Cardiac fibroblast (primary cell): ENCODE results near the gene CD177.
"Not testable (repeated sequence)": the region's sequence is repeated elsewhere in the genome, so short reads cannot be mapped to it uniquely, and the experiment has no call there.

Experiments
- DNase-seq, 2 donors: peaks; one replicate each; pipeline versions ENCODE4 v3.0.0 to v3.0.0-alpha.2; 2010; ENCODE audit warnings: low read depth in 2 of 2
- H3K4me3 ChIP-seq, 2 donors: replicated peaks in 1 of 2; 1 replicate in 1 of 2; 2 replicates in 1 of 2; pipeline ENCODE4 v1.5.1; 2011; ENCODE audit warnings: low read depth in 2 of 2, low read length in 2 of 2, mild to moderate bottlenecking in 2 of 2, moderate library complexity in 1 of 2
- TF ChIP-seq, protein P1 (sequence below): IDR thresholded peaks from one replicate; pipeline ENCODE4 v1.5.1; 2011; ENCODE audit warnings: low read depth, mild to moderate bottlenecking, low read length, inconsistent platforms

The CD177 gene

DNA sequence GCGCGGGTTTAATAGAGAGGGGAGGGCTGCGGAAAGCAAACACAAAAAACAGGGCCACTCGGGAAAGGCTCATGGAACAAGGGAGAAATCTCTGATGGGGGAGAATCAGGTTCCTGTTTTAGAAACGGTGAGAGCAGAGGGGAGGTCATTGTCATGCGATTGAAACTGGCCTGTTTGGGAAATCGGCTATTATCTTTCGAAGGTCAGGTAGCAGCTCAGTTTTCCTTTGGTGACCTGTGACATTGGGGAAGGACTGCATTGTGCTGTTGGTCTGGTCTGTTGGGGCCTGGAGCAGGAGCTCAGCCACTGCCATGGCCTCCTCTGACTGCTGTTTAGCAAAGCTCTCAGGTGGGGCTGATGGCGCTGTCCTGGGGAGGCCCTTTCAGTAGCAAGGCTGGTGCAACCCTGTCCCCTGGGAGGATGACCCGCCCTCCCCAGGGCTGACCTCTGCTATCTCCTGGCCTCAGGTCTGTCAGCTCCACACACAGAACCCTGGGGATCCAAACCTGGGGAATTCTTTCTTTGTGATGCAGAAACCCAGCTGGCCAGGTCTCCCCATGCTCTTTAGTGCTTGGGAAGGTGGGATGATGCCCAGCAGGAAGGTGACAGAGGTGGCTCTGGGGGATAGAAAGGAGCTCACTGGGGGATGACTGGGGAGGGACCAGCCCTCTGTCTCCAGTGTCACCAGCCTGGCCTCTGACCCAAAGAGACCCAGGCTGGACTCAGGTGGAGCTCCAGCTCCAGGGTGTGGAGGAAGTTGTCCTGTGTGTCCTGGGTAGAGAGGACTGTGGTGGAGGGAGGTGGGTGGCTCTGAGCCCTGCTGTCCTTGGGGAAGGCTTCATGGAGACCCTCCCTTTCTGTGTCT is 21.2 kb upstream of the CD177 start:
- DNase-seq: no peak
- TF ChIP-seq, protein P1, sequence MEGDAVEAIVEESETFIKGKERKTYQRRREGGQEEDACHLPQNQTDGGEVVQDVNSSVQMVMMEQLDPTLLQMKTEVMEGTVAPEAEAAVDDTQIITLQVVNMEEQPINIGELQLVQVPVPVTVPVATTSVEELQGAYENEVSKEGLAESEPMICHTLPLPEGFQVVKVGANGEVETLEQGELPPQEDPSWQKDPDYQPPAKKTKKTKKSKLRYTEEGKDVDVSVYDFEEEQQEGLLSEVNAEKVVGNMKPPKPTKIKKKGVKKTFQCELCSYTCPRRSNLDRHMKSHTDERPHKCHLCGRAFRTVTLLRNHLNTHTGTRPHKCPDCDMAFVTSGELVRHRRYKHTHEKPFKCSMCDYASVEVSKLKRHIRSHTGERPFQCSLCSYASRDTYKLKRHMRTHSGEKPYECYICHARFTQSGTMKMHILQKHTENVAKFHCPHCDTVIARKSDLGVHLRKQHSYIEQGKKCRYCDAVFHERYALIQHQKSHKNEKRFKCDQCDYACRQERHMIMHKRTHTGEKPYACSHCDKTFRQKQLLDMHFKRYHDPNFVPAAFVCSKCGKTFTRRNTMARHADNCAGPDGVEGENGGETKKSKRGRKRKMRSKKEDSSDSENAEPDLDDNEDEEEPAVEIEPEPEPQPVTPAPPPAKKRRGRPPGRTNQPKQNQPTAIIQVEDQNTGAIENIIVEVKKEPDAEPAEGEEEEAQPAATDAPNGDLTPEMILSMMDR: no peak

DNA sequence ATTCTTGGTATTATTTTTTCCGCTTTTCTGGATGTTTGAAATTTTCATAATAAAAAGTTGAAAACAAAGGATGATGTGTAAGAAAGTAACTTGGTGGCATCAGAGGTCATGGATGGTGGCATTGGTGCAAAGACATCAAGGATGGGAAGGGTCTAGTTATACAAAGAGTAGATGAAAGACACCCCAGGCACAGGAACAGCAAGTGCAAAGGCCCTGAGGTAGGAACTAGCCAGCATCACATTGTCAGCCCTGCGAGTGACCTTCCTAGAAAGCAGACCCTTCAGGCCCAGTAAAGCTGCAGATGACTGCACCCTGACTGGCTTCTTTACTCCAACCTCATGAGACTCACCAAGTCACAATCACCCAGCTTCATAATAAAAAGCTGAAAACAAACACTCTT is 17.0 kb upstream of the CD177 start:
- DNase-seq, H3K4me3 ChIP-seq: not testable (repeated sequence)

More for the DNA sequence above, 21.2 kb upstream of the CD177 start:
- no peak overlapping the region for H3K4me3 ChIP-seq

DNA sequence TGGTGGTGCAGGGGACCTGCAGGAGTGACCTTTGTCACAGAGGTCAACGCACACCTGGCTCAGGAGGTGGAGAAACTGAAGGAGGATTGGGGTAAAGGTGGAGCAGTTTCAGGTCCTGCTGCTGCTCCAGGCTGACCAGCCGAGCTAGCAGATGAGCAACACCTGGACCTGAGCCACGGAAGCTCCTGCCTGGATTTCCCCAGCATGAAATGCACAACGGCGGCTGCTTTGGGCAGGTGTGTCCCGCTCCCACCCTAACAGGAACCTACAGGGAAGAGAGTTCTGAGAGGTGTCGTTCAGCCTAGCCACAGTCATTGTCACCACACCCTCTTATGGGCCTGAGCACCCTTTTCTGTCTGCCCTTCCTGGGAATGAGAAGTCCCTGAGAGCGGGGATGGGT is 15.7 kb upstream of the CD177 start:
- DNase-seq: no peak
- TF ChIP-seq, protein P1: no peak
- H3K4me3 ChIP-seq: no peak overlapping the region

DNA sequence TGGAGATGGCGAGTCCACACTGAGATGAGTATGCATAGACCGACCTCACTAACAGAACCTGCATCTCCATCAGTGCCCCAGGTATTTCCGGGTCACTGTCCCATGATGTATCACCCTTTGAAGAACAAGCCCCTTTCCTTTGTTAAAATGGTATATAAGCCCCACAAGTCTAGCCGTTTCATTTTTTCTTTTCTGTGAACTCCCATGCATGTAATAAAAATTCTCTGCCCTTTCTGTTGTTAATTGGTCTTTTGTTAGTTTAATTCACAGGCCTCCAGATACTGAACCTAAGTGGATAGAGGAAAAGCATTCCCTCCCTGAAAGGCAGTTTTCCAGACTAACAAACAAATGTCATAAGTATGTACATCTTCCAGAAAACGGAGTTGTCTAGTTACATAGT is 15.0 kb upstream of the CD177 start:
- TF ChIP-seq, protein P1: no peak
- H3K4me3 ChIP-seq: no peak overlapping the region
- no peak for DNase-seq

DNA sequence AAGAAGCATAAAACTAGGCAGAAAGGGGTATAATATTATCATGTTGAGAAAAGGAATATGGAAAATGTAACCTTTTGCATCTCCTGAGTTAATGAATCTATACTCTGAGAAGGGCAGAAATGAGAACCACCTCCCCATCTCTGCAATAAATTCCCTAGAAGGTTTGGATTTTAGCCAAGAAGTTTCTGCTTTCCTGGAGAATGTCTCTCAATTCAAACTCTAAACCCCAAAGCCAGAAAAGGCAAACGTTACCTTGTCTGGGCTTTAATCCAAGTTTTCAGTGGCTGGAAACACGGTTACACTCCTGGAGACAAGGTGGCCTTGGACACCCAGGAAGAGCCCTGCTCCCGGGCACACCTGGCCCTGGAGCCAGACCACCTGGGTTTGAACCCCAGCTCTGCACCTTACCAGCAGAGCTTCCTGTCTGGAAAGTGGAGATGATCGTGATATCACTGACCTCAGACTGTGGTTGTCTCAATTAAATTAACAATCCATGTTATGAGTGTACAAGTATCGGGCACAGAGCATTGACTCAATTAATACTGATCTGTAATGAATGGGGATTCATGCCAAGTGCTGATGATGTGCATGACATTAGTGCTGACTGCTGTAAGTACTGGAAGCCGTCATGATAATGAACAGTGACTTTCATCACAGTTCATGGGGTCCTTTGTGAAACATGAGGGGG is 14.1 kb upstream of the CD177 start:
- DNase-seq, H3K4me3 ChIP-seq: not testable (repeated sequence)

DNA sequence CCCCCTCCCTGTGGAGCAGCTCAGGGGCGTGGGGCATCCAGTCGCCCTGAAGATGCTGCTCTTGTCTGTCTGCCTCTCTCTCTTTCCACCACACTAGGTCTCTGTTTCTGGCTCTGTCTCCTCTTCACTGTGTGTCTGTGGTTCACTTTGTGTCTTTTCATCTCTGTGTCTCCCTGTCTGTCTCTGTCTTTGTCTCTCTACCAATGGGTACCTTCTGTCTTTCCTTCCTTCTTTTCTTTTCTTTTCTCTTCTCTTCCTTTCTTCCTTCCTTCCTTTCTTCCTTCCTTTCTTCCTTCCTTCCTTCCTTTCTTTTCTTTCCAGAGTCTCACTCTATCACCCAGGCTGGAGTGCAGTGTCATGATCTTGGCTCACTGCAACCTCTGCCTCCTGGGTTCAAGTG is 13.4 kb upstream of the CD177 start:
- not testable (repeated sequence) for H3K4me3 ChIP-seq, DNase-seq

DNA sequence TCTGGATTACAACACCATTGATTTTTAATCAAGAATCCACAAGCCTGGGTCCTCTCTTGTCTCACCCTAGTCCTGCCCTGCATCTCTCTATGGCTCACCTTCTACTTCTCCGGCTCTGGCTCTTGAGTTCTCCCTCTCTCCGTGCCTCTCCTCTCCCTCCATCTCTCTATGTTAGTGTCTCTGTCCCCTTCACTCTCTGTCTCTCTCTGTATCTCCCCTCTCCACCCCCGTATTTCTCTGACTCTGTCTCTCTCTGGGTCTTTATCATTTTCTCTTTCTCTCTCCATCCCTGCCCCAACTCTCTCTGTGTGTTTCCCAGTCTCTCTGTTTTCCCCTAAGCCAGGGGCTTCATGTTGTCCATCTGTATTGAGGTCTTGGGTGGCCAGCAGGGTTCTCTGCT is 12.4 kb upstream of the CD177 start:
- H3K4me3 ChIP-seq, DNase-seq: not testable (repeated sequence)

DNA sequence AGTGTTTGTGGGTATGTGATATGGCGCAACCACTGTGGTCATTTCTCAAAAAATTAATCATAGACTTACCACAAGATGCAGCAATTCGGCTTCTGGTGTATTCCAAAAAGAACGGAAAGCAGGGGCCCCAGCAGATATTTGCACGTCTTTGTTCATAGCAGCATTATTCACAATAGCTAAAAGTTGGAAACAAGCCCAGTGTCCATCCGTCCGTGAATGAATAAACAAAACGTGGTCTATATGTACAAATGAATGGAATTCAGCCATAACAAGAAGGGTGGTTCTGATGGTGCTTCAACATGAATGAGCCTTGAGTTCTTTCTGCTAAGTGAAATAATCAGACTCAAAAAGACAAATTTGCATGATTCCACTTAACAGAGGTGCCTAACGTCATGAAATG is 11.4 kb upstream of the CD177 start:
- peak in 1 of 2 donors; percentile 86 for DNase-seq
- not testable (repeated sequence) for H3K4me3 ChIP-seq

DNA sequence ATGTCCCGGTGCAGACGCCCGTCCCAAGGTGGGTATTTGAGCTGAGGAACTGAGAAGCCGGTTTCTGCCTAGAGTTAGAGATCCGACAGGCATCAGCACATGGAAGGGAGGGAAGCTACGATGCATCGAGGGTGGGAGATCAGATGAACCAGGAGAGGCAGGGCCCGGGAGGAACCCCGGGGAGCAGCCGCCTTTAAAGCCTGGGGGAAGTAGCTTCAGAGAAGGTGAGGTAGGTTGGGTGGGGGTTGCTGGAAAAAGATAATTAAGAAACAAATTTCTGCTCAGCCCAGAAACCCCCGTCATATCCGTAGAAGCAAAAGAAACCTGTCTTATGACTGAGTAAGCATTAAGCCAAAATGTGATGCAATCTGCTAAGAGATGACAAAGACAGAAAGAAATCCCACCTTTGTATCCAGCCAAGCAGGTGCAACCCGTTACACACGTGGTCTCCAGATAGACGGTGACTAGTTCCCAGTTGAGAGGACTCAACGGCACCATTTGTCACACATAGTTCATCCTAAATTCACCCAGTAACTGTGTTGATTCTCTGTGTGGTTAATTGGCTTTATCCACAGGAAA is 9.1 kb upstream of the CD177 start:
- peak in 1 of 2 donors; percentile 29 for DNase-seq
- not testable (repeated sequence) for H3K4me3 ChIP-seq

DNA sequence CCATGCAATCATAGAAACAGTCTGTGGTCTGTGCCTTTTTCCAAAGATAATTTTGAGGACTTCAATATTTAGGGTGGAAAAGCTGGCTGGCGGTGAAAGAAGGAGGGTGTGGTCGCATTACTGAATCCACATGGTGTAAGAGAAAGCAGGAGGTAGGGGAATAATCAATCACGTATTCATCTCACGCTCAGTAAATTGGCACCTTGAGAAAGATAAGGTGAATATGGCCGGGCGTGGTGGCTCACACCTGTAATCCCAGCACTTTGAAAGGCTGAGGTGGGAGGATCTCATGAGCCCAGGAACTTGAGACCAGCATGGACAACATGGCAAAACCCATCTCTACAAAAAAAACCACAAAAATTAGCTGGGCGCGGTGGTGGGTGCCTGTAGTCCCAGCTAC is 3.7 kb upstream of the CD177 start:
- DNase-seq, H3K4me3 ChIP-seq: not testable (repeated sequence)
